GM18507 (cell line): ENCODE data around the gene CTRB2.
"Not testable (repeated sequence)": the region's sequence is repeated elsewhere in the genome, so short reads cannot be mapped to it uniquely, and the experiment has no call there.

Source experiments
- DNase-seq: peaks from one replicate; pipeline ENCODE4 v3.0.0; 2011; ENCODE audit warnings: low read depth; ENCODE audit not compliant: insufficient read length; ENCODE audit errors: extremely low spot score
- FAIRE-seq: peaks from 2 replicates; lab custom pipeline; 2011; peaks lifted over from hg19 to GRCh38; lab: Jason Lieb, UNC

Gene CTRB2

DNA sequence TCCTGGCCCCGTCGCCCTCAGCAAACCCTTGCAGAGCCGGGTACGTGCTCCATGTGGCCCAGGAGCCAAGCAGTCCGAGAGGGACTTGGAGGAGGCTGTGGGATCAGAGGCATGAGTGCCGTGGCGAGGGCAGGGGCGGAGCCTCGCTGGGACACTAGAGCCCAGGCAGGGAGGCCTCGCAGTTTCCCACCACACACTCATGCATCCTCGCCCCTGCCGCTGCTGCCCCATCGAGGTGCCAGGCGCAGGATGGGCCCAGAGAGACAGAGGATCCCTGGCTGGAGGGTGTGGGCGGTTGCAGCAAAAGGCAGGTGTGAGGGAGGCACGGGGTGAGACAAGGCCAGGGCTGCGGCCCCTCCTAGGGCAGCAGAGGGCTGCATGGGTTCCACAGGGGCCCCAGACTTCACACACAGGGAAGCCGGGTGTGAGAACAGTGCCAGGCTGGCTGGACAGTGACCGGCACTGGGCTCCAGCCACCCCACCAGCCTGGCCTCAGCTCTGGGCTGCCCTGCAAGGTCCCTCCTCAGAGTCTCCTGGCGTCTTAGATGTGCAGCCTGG, 36.8 kb upstream of the CTRB2 start:
- DNase-seq (no peak), FAIRE-seq (no peak)

- DNase-seq, FAIRE-seq: not testable (repeated sequence)
Measured at GRCh38 chr16:75242436-75243078, 35.6 kb upstream of the CTRB2 start.

GRCh38 chr16:75241955-75242354, 35.0 kb upstream of the CTRB2 start:
- no peak for FAIRE-seq
- no peak for DNase-seq

DNA sequence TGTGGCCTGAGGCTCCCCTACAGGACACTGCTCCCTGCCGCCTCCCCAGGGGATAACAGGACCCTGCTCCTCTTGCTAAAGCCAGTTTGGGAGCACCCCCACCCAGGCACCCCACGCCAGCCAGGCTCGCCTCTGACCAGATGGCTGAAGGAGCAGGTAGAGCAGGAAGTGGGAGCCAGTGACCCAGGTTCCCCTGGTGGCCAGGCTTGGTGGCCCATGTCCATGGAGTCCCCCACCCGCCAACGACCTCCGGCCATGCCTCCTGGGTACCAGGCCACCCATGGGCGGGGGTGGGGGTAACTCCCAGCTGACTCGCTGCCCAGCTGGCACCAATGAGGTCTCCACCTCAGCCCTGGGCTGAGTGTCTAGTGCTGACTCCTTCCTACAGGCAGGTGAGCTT, 34.5 kb upstream of the CTRB2 start:
- no peak for FAIRE-seq
- no peak for DNase-seq

GRCh38 chr16:75240633-75241032, 33.7 kb upstream of the CTRB2 start:
- not testable (repeated sequence) for DNase-seq, FAIRE-seq

- FAIRE-seq (no peak), DNase-seq (no peak)
Measured at GRCh38 chr16:75239542-75240122, 32.7 kb upstream of the CTRB2 start.

DNA sequence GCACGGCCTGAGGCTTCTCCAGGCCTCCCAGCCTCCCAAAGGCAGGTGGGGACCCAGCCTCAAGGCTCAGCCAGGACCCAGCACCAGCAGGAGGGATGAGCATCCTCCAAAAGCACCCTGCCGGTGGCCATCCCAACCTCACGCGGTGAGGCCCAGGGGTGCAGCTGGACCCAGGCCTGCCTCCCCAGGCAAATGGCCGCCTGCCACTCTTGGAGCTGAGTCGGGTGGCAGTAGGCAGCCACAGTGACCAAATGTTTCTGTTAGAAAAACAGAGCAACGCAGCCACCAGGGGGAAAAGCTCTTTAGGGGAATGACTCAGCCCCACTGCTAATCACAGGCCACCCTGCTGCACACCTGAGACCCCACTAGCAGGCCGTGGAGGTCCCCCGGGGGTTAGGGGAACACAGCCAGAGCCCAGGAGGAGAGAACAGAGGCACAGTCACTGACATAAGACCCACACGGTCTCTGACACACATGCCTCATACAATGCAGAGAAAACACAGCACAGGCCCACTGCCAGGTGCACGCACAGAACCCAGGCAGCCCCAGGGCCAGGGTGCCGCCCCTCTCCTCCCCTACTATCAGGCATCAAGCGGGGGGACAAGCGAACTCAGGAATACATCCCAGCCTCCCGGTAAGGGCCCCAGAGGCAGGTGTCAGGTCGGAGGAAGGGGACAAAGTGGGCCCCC, 32.0 kb upstream of the CTRB2 start:
- FAIRE-seq = no peak
- DNase-seq = no peak

GRCh38 chr16:75238132-75238852, 31.3 kb upstream of the CTRB2 start:
- FAIRE-seq (no peak), DNase-seq (no peak)

- no peak for DNase-seq
- no peak for FAIRE-seq
Measured at GRCh38 chr16:75237398-75238131, 30.6 kb upstream of the CTRB2 start.

- DNase-seq (no peak), FAIRE-seq (no peak)
Measured at GRCh38 chr16:75236736-75237397, 29.9 kb upstream of the CTRB2 start.

DNA sequence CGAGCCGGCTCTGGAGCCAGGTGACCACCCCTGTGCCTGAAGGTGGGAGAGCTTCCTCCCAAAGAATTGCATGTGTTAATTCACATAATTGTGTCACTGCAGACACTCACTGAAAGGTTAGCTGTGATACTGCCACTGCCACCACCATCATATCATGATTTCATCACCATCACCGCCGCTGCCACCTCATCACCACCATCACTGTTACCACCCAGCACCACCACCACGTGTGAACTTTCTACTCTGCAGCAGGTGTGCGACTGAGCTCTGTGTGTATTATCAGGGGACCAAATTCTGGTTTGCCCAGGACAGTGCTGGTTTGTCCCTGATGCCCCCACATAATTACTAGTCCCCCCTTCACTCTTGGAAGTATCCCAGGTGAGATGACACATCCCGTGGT, 29.3 kb upstream of the CTRB2 start:
- no peak for FAIRE-seq
- DNase-seq = no peak

GRCh38 chr16:75235721-75236193, 28.8 kb upstream of the CTRB2 start:
- DNase-seq (no peak), FAIRE-seq (no peak)

GRCh38 chr16:75234856-75235696, 28.1 kb upstream of the CTRB2 start:
- DNase-seq = no peak

GRCh38 chr16:75233611-75233938, 26.6 kb upstream of the CTRB2 start:
- FAIRE-seq = no peak

More at GRCh38 chr16:75234856-75235696, 28.1 kb upstream of the CTRB2 start:
- no peak for FAIRE-seq

DNA sequence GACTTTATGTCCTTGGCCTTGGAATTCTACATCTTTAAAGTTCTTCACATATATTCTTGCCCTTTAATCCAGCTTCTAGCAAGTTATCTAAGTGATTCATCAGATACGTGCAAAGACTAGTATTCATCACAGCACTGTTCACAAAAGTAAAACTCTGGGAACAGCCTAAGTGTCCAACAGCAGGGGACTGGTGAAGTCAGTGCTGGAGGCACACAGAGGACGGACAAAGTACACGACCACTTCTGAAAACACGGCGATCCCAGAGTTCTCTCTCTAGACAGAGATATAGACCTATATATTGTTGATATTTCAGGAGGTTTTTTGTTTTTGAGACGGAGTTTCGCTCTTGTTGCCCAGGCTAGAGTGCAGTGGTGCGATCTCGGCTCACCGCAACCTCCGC, 24.6 kb upstream of the CTRB2 start:
- no peak for FAIRE-seq

More at GRCh38 chr16:75233611-75233938, 26.6 kb upstream of the CTRB2 start:
- no peak for DNase-seq

GRCh38 chr16:75230471-75231110, 23.6 kb upstream of the CTRB2 start:
- no peak for FAIRE-seq
- no peak for DNase-seq

More for the DNA sequence above, 24.6 kb upstream of the CTRB2 start:
- DNase-seq = no peak

DNA sequence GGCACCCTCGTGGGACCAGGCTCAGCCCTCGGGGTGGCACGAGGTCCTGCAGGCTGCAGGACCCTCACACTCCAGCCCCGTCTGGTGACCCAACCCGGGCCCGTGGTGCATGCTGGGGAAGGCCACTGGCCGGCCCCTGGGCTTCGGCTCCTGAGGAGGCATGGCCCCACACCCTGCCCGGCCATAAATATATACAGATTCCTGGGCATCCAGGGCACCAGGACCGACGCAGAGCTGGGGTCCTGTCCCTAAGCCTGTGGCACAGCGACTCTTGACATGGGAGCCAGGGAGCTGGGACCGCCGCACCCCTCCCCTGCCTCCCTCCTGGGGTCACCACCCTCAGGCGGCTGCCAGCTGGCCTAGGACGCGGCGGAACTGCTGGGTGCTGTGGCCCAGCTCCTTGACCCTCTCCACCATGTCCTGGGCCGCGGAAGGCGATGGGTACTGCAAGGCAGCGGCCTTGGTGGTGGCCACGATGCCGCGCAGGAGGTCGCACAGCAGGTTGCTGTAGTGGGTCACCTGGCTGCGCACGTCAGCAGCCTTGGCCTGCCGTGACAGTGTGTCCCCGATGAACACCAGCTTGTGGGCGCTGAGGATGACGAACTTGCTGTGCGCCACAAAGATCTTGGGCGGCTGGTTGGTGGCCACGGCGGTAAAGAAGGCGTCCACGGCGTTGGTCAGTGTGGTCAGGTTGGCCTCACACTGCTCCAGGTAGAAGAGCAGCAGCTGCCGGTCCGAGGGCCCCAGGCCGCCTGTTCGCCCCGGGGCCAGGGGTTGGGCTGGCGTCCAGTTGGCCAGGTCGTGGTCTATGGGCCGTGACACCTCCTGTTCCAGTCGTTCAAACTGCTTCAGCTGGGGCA, 22.4 kb upstream of the CTRB2 start:
- FAIRE-seq (no peak), DNase-seq (no peak)
